ENCODE data around the gene AGAP1.

DNA sequence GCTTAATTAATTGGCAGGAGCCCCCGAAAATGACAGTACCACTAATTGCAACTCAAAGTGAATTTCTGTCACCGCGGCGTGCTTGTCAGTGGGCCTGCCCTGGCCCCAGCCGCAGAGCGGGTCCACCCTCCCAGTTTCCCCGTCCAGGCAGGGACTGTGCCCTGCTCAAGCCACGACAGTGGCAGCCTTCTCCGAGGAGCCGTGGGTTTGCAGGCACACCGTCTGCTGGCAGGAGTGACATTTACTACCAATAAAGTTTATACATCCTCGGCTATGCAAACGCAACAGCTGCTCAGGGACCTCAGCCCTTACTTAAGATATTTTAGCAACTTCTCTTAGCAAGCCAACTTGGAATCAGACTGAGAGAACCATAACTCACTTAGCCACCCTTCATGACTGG, 561.6 kb downstream of the AGAP1 start:
- TF ChIP-seq, protein P1, sequence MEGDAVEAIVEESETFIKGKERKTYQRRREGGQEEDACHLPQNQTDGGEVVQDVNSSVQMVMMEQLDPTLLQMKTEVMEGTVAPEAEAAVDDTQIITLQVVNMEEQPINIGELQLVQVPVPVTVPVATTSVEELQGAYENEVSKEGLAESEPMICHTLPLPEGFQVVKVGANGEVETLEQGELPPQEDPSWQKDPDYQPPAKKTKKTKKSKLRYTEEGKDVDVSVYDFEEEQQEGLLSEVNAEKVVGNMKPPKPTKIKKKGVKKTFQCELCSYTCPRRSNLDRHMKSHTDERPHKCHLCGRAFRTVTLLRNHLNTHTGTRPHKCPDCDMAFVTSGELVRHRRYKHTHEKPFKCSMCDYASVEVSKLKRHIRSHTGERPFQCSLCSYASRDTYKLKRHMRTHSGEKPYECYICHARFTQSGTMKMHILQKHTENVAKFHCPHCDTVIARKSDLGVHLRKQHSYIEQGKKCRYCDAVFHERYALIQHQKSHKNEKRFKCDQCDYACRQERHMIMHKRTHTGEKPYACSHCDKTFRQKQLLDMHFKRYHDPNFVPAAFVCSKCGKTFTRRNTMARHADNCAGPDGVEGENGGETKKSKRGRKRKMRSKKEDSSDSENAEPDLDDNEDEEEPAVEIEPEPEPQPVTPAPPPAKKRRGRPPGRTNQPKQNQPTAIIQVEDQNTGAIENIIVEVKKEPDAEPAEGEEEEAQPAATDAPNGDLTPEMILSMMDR (IDR thresholded peaks at IDR 0.05), result no peak
- no peak for TF ChIP-seq EZH2 (IDR thresholded peaks at IDR 0.05)

All from neural progenitor cell (in vitro differentiated cells).